Erythroblast (primary cell): ENCODE measurements around the gene MBNL2.

ENCODE experiments used
- GATA1 ChIP-seq: IDR thresholded peaks from 2 replicates; pipeline ENCODE4 v1.6.1; 2011; ENCODE audit warnings: low read depth, mild to moderate bottlenecking, control low read depth, low read length, moderate library complexity
- POLR2A ChIP-seq: IDR thresholded peaks from 2 replicates; pipeline ENCODE4 v1.6.1; 2011; ENCODE audit warnings: mild to moderate bottlenecking, low read length

GRCh38 chr13:97435794-97436193 is 213.7 kb downstream of the MBNL2 start:
- TF ChIP-seq POLR2A, result no peak
- no peak for TF ChIP-seq GATA1
